Loucy (cell line): ENCODE measurements around the gene MAPK6.
"Not testable (repeated sequence)": the region's sequence is repeated elsewhere in the genome, so short reads cannot be mapped to it uniquely, and the experiment has no call there.

Source experiments
- H2AFZ ChIP-seq: fragments of 200-600 bp; sonication (generic); 2 replicates; pipeline ENCODE4 v1.6.0; 2016; ENCODE audit warnings: antibody characterized with exemption, mild to moderate bottlenecking, low read length, moderate library complexity
- H3F3A ChIP-seq: fragments of 200-600 bp; 2 replicates; pipeline ENCODE4 v1.6.0; 2016; ENCODE audit warnings: antibody characterized with exemption, low read depth, mild to moderate bottlenecking
- H3K27me3 ChIP-seq: fragments of 200-600 bp; sonication (generic); 2 replicates; pipeline ENCODE4 v1.6.1; 2014; ENCODE audit warnings: low read length, mild to moderate bottlenecking; ENCODE audit not compliant: insufficient read depth, poor library complexity, severe bottlenecking
- H3K36me3 ChIP-seq: fragments of 200-600 bp; sonication (generic); 2 replicates; pipeline ENCODE4 v1.6.1; 2016; ENCODE audit warnings: low read length; ENCODE audit not compliant: insufficient read depth
- H3K4me1 ChIP-seq: fragments of 200-600 bp; sonication (generic); 2 replicates; pipeline ENCODE4 v1.5.1; 2014; ENCODE audit warnings: low read length, mild to moderate bottlenecking; ENCODE audit not compliant: insufficient read depth, poor library complexity, severe bottlenecking
- H3K4me2 ChIP-seq: fragments of 200-600 bp; sonication (generic); 2 replicates; pipeline ENCODE4 v1.6.0; 2014; ENCODE audit warnings: antibody characterized with exemption, low read length, low read depth, mild to moderate bottlenecking; ENCODE audit not compliant: poor library complexity, severe bottlenecking
- H3K4me3 ChIP-seq: fragments of 200-600 bp; sonication (generic); 2 replicates; pipeline ENCODE4 v1.5.1; 2014; ENCODE audit warnings: low read length, mild to moderate bottlenecking, mixed read lengths; ENCODE audit not compliant: poor library complexity, severe bottlenecking
- H3K79me2 ChIP-seq: fragments of 200-600 bp; sonication (generic); 2 replicates; pipeline ENCODE4 v1.6.1; 2014; ENCODE audit warnings: low read length; ENCODE audit not compliant: insufficient read depth
- H3K9ac ChIP-seq: fragments of 200-600 bp; sonication (generic); 2 replicates; pipeline ENCODE4 v1.6.0; 2014; ENCODE audit warnings: mild to moderate bottlenecking, low read depth, low read length, moderate library complexity; ENCODE audit not compliant: poor library complexity, severe bottlenecking
- H3K9me2 ChIP-seq: fragments of 200-600 bp; sonication (generic); replicated peaks from 2 replicates; pipeline ENCODE4 v1.6.1; 2016; ENCODE audit warnings: low read depth, low read length, mixed read lengths
- H3K9me3 ChIP-seq: fragments of 200-600 bp; sonication (generic); 2 replicates; pipeline ENCODE4 v1.6.1; 2014; ENCODE audit warnings: mild to moderate bottlenecking, antibody characterized with exemption, low read length, low read depth; ENCODE audit not compliant: insufficient read depth
- H4K20me1 ChIP-seq: fragments of 200-600 bp; sonication (generic); 2 replicates; pipeline ENCODE4 v1.6.0; 2014; ENCODE audit warnings: antibody characterized with exemption, low read length, mild to moderate bottlenecking; ENCODE audit not compliant: insufficient read depth, poor library complexity, severe bottlenecking
- EZH2phosphoT487 ChIP-seq: fragments of 200-600 bp; IDR thresholded peaks from 2 replicates; pipeline ENCODE4 v1.6.1; 2018; ENCODE audit warnings: antibody characterized with exemption, mild to moderate bottlenecking, moderate library complexity, borderline replicate concordance
- TF ChIP-seq, protein P1 (sequence below): fragments of 200-600 bp; sonication (generic); conservative IDR thresholded peaks from 2 replicates; pipeline ENCODE4 v1.5.1; 2014; ENCODE audit warnings: mild to moderate bottlenecking, antibody characterized with exemption, low read length

MAPK6 gene

DNA sequence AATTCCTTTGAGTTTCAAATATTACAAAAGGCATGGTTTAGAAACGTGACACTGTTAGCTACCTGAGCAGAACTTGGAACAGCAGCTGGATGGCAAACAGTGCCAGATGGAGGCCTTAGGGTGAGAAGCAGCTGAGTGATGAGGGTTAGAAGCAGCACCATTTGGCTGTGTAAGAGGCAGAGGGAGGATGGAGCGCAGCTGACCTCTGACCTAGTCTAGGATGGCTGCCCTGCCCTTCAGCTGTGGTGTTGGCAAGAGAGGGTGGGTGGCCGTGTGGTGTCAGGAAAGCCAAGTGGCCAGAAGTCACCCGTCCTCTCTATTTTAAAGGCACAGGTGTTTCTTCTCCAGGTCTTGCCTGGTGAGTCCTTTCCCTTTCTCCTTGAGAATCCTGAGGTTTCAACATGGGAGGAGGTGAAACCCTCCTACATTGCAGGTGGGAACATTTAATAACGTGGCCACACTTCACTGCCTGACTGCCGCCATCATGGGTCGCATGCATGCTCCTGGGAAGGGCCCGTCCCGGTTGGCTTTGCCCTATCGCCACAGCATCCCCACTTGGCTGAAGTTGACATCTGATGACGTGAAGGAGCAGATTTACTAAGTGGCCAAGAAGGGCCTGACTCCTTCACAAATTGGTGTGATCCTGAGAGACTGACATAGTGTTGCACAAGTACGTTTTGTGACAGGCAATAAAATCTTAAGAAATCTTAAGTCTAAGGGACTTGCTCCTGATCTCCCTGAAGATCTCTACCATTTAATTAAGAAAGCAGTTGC, 76.0 kb downstream of the MAPK6 start:
- Histone ChIP-seq H3K4me3 (no peak overlapping the region), H4K20me1 (no peaks in the 10 kb centered on the region), H3K9me3 (no peaks in the 10 kb centered on the region), H3K79me2 (no peaks in the 10 kb centered on the region), H3K9me2 (no peaks in the 10 kb centered on the region), H3K9ac (no peak overlapping the region), H3K27me3 (no peaks in the 10 kb centered on the region), H2AFZ (no peak overlapping the region), H3K36me3 (no peaks in the 10 kb centered on the region), H3K4me2 (no peak overlapping the region), H3F3A (no peaks in the 10 kb centered on the region), H3K4me1 (no peaks in the 10 kb centered on the region)
- TF ChIP-seq, protein P1, sequence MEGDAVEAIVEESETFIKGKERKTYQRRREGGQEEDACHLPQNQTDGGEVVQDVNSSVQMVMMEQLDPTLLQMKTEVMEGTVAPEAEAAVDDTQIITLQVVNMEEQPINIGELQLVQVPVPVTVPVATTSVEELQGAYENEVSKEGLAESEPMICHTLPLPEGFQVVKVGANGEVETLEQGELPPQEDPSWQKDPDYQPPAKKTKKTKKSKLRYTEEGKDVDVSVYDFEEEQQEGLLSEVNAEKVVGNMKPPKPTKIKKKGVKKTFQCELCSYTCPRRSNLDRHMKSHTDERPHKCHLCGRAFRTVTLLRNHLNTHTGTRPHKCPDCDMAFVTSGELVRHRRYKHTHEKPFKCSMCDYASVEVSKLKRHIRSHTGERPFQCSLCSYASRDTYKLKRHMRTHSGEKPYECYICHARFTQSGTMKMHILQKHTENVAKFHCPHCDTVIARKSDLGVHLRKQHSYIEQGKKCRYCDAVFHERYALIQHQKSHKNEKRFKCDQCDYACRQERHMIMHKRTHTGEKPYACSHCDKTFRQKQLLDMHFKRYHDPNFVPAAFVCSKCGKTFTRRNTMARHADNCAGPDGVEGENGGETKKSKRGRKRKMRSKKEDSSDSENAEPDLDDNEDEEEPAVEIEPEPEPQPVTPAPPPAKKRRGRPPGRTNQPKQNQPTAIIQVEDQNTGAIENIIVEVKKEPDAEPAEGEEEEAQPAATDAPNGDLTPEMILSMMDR, result no peak
- no peak for TF ChIP-seq EZH2phosphoT487

DNA sequence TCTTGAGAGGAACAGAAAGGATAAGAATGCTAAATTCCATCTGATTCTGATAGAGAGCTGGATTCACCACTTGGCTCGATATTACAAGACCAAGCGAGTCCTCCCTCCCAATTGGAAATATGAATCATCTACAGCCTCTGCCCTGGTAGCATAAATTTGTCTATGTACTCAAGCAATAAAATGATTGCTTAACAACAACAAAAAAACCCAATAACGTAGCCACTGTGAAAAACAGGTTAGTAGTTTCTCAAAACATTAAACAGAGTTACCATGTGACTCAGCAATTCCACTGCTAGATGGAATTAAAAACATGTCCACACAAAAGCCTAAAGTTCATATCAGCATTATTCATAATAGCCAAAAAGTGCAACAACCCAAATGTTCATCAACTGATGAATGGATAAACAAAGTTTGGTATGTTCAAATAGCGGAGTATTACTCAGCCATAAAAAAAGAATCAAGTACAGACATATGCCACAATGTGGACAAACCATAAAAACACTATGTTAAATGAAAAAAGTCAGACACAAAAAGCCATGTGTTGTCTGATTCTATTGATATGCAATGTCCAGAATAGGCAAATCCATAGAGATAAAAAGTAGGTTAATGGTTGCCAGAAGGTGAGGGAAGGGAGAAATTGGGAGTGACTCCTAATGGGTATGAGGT, 76.7 kb downstream of the MAPK6 start:
- Histone ChIP-seq H3K36me3 (no peaks in the 10 kb centered on the region), H3K4me3 (no peak overlapping the region), H3K27me3 (no peaks in the 10 kb centered on the region), H4K20me1 (no peaks in the 10 kb centered on the region), H3K9me2 (no peaks in the 10 kb centered on the region), H3K9ac (no peak overlapping the region), H3K79me2 (no peaks in the 10 kb centered on the region), H3K9me3 (no peaks in the 10 kb centered on the region), H3K4me1 (no peaks in the 10 kb centered on the region), H3F3A (no peaks in the 10 kb centered on the region), H3K4me2 (no peak overlapping the region), H2AFZ (no peak overlapping the region)
- TF ChIP-seq EZH2phosphoT487, result no peak
- TF ChIP-seq, protein P1, result no peak

DNA sequence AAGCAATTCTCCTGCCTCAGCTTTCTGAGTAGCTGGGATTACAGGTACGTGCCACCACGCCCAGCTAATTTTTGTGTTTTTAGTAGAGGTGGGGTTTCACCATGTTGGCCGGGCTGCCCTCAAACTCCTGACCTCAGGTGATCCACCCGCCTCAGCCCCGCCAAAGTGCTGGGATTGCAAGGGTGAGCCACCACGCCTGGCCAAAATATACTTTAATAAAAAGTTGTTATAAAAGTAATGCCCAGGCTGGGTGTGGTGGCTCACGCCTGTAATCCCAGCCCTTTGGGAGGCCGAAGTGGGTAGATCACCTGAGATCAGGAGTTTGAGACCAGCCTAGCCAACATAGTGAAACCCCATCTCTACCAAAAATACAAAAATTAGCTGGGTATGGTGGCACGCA, 77.5 kb downstream of the MAPK6 start:
- not testable (repeated sequence) for H3K36me3 ChIP-seq, H3K9me3 ChIP-seq, H3K27me3 ChIP-seq, H3K4me3 ChIP-seq, H3K79me2 ChIP-seq, H4K20me1 ChIP-seq, H3K9ac ChIP-seq, H3F3A ChIP-seq, H3K4me2 ChIP-seq, H3K9me2 ChIP-seq, H2AFZ ChIP-seq, H3K4me1 ChIP-seq

DNA sequence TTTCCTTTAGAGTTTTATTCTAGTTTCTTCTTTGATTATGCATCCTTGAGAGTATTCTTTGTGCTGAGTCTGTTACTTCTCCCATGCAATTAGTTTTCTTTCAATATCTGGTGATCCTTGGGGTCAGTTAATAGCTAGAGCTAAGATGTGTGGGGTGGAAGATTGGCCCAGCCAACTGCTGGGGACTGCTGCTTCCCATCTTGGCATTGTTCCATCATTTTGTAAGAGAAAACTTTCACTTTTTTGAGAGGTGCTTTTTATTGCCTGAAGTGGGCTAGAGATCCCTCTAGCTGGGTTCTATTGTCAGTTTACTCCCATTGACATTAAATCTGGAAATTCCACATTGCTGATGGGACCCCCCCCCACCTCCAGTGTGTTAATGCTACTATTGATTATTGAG, 78.2 kb downstream of the MAPK6 start:
- TF ChIP-seq, protein P1, result no peak
- no peak for TF ChIP-seq EZH2phosphoT487
- Histone ChIP-seq H3K4me2 (no peak overlapping the region), H2AFZ (no peak overlapping the region), H3K36me3 (no peaks in the 10 kb centered on the region), H3K79me2 (no peaks in the 10 kb centered on the region), H4K20me1 (no peaks in the 10 kb centered on the region), H3K9me2 (no peaks in the 10 kb centered on the region), H3K9me3 (no peaks in the 10 kb centered on the region), H3K27me3 (no peaks in the 10 kb centered on the region), H3F3A (no peaks in the 10 kb centered on the region), H3K4me1 (no peaks in the 10 kb centered on the region), H3K4me3 (no peak overlapping the region), H3K9ac (no peak overlapping the region)
